ENCODE results near the gene CNOT11. TPM values are rescaled to one million over a fixed set of nuclear protein-coding genes. Genes with fewer than 3 reads are reported as not detected.

The CNOT11 gene
- total and polyA plus RNA-seq, 2 of the 13 experiments (the other 11 are each of a cell fraction or from before 2014, with no cell fraction given) = 114 to 209 TPM

DNA sequence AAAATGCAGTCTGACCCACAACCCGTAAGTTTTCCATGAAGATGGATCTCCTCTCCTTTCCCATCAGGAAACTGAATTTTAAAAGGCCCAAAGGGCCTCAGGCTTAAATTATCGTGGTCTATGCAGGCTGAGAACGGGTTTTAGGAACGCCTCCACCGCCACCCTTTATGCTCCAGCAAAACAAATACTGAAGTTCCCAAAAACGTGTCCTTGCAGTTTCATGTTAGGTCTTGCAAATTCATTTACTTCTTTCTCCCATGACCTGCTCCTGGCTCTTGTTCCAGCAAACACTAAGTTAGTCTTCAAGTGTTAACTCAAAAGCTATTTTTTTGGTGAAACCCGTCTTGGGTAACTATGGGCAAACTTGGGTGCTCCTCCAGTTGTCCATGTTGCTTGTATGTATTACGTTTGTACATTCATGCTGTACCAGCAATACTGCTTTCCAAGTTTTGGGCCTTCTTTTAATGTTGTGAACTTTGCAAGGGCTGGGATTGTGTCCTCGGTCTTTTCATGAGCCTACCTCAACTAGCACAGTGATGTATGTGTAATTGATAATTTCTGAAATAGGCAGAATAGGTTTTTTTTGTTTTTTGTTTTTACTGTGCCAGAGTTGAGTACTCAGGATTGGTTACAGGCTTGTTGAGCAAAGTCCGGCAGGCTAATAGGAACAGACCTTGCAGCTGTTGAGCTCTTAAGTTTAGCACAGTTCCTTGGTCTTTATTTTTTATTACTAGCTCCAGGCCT, 57.6 kb downstream of the CNOT11 start (continued):
- TF ChIP-seq ZNF572 (CRISPR knock-in tag; IDR thresholded peaks at IDR 0.05) (no peak), ZFP90 (CRISPR knock-in tag; IDR thresholded peaks at IDR 0.05; ENCODE audit: borderline replicate concordance) (no peak), KLF11 (CRISPR knock-in tag; IDR thresholded peaks at IDR 0.05) (0 out of 2 replicates have a peak, but pooled peaks have one; percentile 20), ZNF251 (CRISPR knock-in tag; IDR thresholded peaks at IDR 0.05) (no peak), STAT6 (CRISPR knock-in tag; IDR thresholded peaks at IDR 0.05; ENCODE audit: borderline replicate concordance) (no peak), NCOA1 (CRISPR knock-in tag; IDR thresholded peaks at IDR 0.05) (no peak), DNMT1 (CRISPR knock-in tag; IDR thresholded peaks at IDR 0.05) (0 out of 2 replicates have a peak, but pooled peaks have one; percentile 19), ZNF781 (CRISPR knock-in tag; IDR thresholded peaks at IDR 0.05; ENCODE audit: borderline replicate concordance, not compliant biosample characterization) (peak; percentile 10), SALL2 (CRISPR knock-in tag; IDR thresholded peaks at IDR 0.05) (no peak), TOE1 (CRISPR knock-in tag; IDR thresholded peaks at IDR 0.05) (no peak), PPARG (CRISPR knock-in tag; conservative IDR thresholded peaks at IDR 0.05) (peak; percentile 91), ZKSCAN1 (IDR thresholded peaks at IDR 0.05; ENCODE audit: low read length) (no peak), SRF (IDR thresholded peaks at IDR 0.05; ENCODE audit: low read depth, low read length) (no peak)

All from HepG2 (cell line).